Measurements from ENCODE around the gene NEK1.

GRCh38 chr4:169420291-169420690 is 192.1 kb downstream of the NEK1 start:
- TF ChIP-seq CTCF (IDR thresholded peaks at IDR 0.05) (no peak), POLR2A (IDR thresholded peaks at IDR 0.05) (no peak), POLR2AphosphoS5 (IDR thresholded peaks at IDR 0.05; ENCODE audit: insufficient read depth in 1 of 2, low read depth in 1 of 2) (no peak)
